CD4-positive, alpha-beta T cell (primary cell): ENCODE data around the gene AOAH. TPM values are rescaled to one million over a fixed set of nuclear protein-coding genes. Genes with fewer than 3 reads are reported as not detected.

Experiments used
- ATAC-seq: fragments of 200-7000 bp; cut with Tn5 transposase; one replicate; pipeline ENCODE4 v1.10.0; 2022; ENCODE audit warnings: mild to moderate bottlenecking; ENCODE audit not compliant: poor library complexity
- CTCF ChIA-PET: fragments of 350-600 bp; sonication (Branson Sonifier 250); formaldehyde crosslinking; loops from one replicate; lab custom pipeline; 2021; ENCODE audit warnings: antibody characterized with exemption, inconsistent platforms; lab: Charles Lee
- POLR2A ChIA-PET: fragments of 350-600 bp; sonication (Branson Sonifier 250); formaldehyde crosslinking; loops from one replicate; lab custom pipeline; 2021; ENCODE audit warnings: antibody characterized with exemption, inconsistent platforms; lab: Charles Lee
- DNase-seq, 14 experiments: peaks; one replicate each; pipeline ENCODE4 v3.0.0-alpha.2; 2013 to 2020; ENCODE audit warnings: mixed read lengths in 2 of 14
- H3K27ac ChIP-seq, 2 donors: one replicate each; pipeline versions ENCODE4 v1.5.1 to v1.7.0; 2013; ENCODE audit warnings: low read length in 2 of 2, low read depth in 1 of 2, mild to moderate bottlenecking in 1 of 2
- H3K27me3 ChIP-seq, 2 experiments: 1 replicate in 1 of 2; 2 replicates in 1 of 2; pipeline versions ENCODE4 v1.6.1 to v1.7.0; 2013; ENCODE audit warnings: low read length in 2 of 2, control low read depth in 1 of 2, mild to moderate bottlenecking in 1 of 2, moderate library complexity in 1 of 2; ENCODE audit not compliant: insufficient read depth in 2 of 2, control insufficient read depth in 1 of 2
- H3K36me3 ChIP-seq: one replicate; pipeline ENCODE4 v1.6.1; 2013; ENCODE audit warnings: low read length, control low read depth; ENCODE audit not compliant: insufficient read depth
- H3K4me1 ChIP-seq: one replicate; pipeline ENCODE4 v1.6.1; 2013; ENCODE audit warnings: low read length, control low read depth; ENCODE audit not compliant: insufficient read depth
- H3K4me3 ChIP-seq: one replicate; pipeline ENCODE4 v1.5.1; 2013; ENCODE audit warnings: mild to moderate bottlenecking, low read length, moderate library complexity
- H3K9me3 ChIP-seq, 2 experiments: 1 replicate in 1 of 2; 2 replicates in 1 of 2; pipeline versions ENCODE4 v1.6.1 to v1.7.0; 2013; ENCODE audit warnings: low read length in 2 of 2, mild to moderate bottlenecking in 2 of 2, control low read depth in 1 of 2, moderate library complexity in 1 of 2; ENCODE audit not compliant: control insufficient read depth in 1 of 2, insufficient read depth in 1 of 2
- H3K27ac Mint-ChIP-seq: one replicate; pipeline ENCODE4 v1.8.0; 2020; ENCODE audit warnings: mixed read lengths
- H3K27me3 Mint-ChIP-seq: one replicate; pipeline ENCODE4 v1.8.0; 2021; ENCODE audit warnings: mixed read lengths
- H3K36me3 Mint-ChIP-seq: one replicate; pipeline ENCODE4 v1.8.0; 2021; ENCODE audit warnings: low read depth, mixed read lengths
- H3K4me1 Mint-ChIP-seq: one replicate; pipeline ENCODE4 v1.8.0; 2021; ENCODE audit warnings: low read depth, mixed read lengths
- H3K4me3 Mint-ChIP-seq: one replicate; pipeline ENCODE4 v1.8.0; 2020; ENCODE audit warnings: mild to moderate bottlenecking, mixed read lengths
- H3K9me3 Mint-ChIP-seq: one replicate; pipeline ENCODE4 v1.8.0; 2020; ENCODE audit warnings: mixed read lengths
- intact Hi-C, 2 experiments: fragments of 100-400 bp; cut with DNase I in 1 of 2; cut with micrococcal nuclease in 1 of 2; formaldehyde crosslinking; loops; one replicate each; pipeline versions ENCODE4 v1.15.1 to v1.9.0; 2023 to 2025; cut with DNase I, micrococcal nuclease
- total RNA-seq, 174 experiments: library from RNA in 2 of 174; stranded (reverse) in 2 of 174; gene quantifications; one replicate each; pipeline ENCODE4 v1.2.3 and lab custom pipeline; 2021 to 2026
- TF ChIP-seq, protein P1 (sequence below): fragments of 200-600 bp; IDR thresholded peaks from one replicate; pipeline ENCODE4 v1.8.0; 2022; ENCODE audit warnings: antibody characterized with exemption, mild to moderate bottlenecking

AOAH gene
- total RNA-seq, 2 experiments from 2014 or later = 27.5 to 30.3 TPM

DNA sequence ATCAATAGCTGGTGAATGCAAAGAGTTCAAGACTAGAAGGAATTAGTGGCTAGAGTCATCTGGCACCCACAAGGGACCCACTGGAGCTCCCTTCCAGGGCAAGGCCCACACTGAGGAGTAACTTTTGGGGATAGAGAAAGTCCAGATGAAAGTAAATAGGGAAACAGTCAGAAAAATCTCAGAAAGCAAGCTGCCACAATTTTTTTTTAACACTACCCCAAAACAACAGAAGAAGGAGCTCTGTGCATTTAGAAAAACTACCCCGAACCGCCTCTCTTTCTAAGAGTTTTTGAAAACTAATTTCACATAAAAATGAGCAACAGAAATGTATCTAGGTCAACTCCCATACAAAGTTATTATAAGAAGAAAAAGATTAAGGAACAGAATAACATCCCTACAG lies 42.2 kb downstream of the AOAH start:
- no peaks in the 10 kb centered on the region for H3K27me3 ChIP-seq
- Mint-ChIP-seq H3K9me3 (no peaks in the 10 kb centered on the region), H3K27me3 (no peaks in the 10 kb centered on the region), H3K27ac (peak overlapping the region; percentile 61), H3K4me3 (no peak overlapping the region), H3K36me3 (peaks cover 31% of the 10 kb centered on the region), H3K4me1 (peaks cover 66% of the 10 kb centered on the region)
- intact Hi-C loops = loop anchor here (1.0 to 5.0 kb wide), 4 partner anchors 100 to 515 kb away; no protein-coding TSS in a partner anchor
- no peaks in the 10 kb centered on the region for H3K9me3 ChIP-seq
- POLR2A ChIA-PET = interaction anchor here (0.7 to 1.9 kb wide), 5 partner anchors 10 to 500 kb away, joined by 3 to 7 read pairs (median 4); partner anchors contain the start of gene AOAH
- TF ChIP-seq, protein P1, sequence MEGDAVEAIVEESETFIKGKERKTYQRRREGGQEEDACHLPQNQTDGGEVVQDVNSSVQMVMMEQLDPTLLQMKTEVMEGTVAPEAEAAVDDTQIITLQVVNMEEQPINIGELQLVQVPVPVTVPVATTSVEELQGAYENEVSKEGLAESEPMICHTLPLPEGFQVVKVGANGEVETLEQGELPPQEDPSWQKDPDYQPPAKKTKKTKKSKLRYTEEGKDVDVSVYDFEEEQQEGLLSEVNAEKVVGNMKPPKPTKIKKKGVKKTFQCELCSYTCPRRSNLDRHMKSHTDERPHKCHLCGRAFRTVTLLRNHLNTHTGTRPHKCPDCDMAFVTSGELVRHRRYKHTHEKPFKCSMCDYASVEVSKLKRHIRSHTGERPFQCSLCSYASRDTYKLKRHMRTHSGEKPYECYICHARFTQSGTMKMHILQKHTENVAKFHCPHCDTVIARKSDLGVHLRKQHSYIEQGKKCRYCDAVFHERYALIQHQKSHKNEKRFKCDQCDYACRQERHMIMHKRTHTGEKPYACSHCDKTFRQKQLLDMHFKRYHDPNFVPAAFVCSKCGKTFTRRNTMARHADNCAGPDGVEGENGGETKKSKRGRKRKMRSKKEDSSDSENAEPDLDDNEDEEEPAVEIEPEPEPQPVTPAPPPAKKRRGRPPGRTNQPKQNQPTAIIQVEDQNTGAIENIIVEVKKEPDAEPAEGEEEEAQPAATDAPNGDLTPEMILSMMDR = no peak
- H3K4me3 ChIP-seq = no peak overlapping the region
- DNase-seq = no peak
- ATAC-seq = no peak
- H3K36me3 ChIP-seq = no peaks in the 10 kb centered on the region
- H3K27ac ChIP-seq = no peak overlapping the region
- H3K4me1 ChIP-seq = peaks cover 19% of the 10 kb centered on the region
- CTCF ChIA-PET = interaction anchor here (1.2 to 1.3 kb wide), 2 partner anchors 11 to 500 kb away, joined by 6 to 9 read pairs; no protein-coding TSS in a partner anchor

DNA sequence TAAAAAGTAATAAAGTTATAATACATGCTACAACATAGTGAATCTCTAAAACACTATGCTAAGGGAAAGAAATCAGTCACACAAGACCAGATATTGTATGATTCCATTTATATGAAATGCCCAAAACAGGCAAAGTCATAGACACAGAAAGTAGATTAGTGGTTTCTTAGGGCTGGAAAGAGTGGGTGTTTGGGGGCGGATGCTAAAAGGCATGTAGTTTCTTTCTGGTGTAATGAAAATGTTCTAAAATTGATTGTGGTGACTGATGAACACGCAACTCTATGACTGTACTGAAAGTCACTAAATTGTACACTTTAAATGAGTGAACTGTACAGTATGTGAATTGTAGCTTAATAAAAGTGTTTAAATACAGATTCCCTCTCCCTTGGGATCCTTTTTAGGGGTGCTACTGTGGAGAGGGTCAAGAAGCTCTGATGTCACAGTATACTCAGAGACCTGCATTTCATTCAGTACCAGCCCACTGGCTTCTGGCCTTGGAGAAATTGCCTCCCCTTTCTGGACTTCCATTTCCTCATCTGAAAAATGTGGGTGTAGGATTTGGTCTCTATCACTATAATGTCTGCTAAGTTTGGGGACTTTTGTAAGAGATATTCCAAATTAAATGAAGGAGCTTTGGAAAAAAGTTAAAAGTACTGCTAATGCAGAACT lies 46.4 kb downstream of the AOAH start:
- no peaks in the 10 kb centered on the region for H3K27me3 ChIP-seq
- Mint-ChIP-seq H3K27me3 (no peaks in the 10 kb centered on the region), H3K27ac (peak overlapping the region; percentile 90), H3K4me1 (peaks cover 58% of the 10 kb centered on the region), H3K9me3 (no peaks in the 10 kb centered on the region), H3K4me3 (peak overlapping the region; percentile 76), H3K36me3 (peaks cover 23% of the 10 kb centered on the region)
- H3K27ac ChIP-seq = peak overlapping the region; percentile 31 to 38
- no peak overlapping the region for H3K4me3 ChIP-seq
- ChIA-PET POLR2A (interaction anchor here (0.7 to 2.5 kb wide), 23 partner anchors 13 to 771 kb away, joined by 3 to 26 read pairs (median 5); partner anchors contain the start of genes AOAH and ELMO1), CTCF (interaction anchor here (1.0 to 1.6 kb wide), 3 partner anchors 9 to 504 kb away, joined by 3 to 10 read pairs (median 3); no protein-coding TSS in a partner anchor)
- peak in 2 of 14 experiments; percentile 26 to 48 for DNase-seq
- intact Hi-C loops = loop anchor here in 1 of 2 experiments (2.0 kb wide), 2 partner anchors 47 to 103 kb away; partner anchors contain the start of gene AOAH
- TF ChIP-seq, protein P1 = no peak
- H3K36me3 ChIP-seq = peaks cover 3% of the 10 kb centered on the region
- no peaks in the 10 kb centered on the region for H3K9me3 ChIP-seq
- peaks cover 15% of the 10 kb centered on the region for H3K4me1 ChIP-seq
- ATAC-seq = peak; percentile 39

DNA sequence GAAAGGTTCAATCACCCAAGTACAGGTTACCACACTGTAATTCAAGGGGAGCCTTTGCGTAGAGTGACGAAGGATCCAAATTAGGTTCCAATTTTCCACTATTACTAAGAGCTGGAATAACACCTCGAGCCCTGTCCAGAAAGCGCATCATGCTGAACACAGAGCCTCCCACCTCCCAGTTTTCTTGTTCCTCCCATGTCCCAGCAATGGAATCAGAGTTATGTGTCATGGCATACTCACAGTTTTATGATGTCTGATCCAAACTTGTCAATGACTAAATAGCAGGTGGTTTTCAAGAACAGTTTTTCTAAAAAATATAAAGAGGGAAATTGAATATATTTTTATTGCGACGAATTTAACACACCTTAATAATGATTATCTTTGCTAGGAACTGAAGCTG lies 50.6 kb downstream of the AOAH start:
- DNase-seq (no peak), ATAC-seq (no peak)
- ChIA-PET CTCF (no interaction called here), POLR2A (interaction anchor here (1.1 kb wide), 1 partner anchor 186 kb away, joined by 3 read pairs; no protein-coding TSS in a partner anchor)
- Mint-ChIP-seq H3K27me3 (no peaks in the 10 kb centered on the region), H3K27ac (no peak overlapping the region), H3K36me3 (peaks cover 45% of the 10 kb centered on the region), H3K9me3 (no peaks in the 10 kb centered on the region), H3K4me3 (no peak overlapping the region), H3K4me1 (peaks cover 65% of the 10 kb centered on the region)
- intact Hi-C loops = no loop called here
- H3K36me3 ChIP-seq = peaks cover 11% of the 10 kb centered on the region
- no peaks in the 10 kb centered on the region for H3K27me3 ChIP-seq
- no peak overlapping the region for H3K4me3 ChIP-seq
- H3K4me1 ChIP-seq = peaks cover 16% of the 10 kb centered on the region
- TF ChIP-seq, protein P1 = no peak
- no peak overlapping the region for H3K27ac ChIP-seq
- H3K9me3 ChIP-seq = no peaks in the 10 kb centered on the region
